ENCODE data around the gene ARFRP1. TPM values are rescaled to one million over a fixed set of nuclear protein-coding genes. Genes with fewer than 3 reads are reported as not detected.

The ARFRP1 gene
- total RNA-seq, 1 donor from 2014 or later = 49.4 TPM

DNA sequence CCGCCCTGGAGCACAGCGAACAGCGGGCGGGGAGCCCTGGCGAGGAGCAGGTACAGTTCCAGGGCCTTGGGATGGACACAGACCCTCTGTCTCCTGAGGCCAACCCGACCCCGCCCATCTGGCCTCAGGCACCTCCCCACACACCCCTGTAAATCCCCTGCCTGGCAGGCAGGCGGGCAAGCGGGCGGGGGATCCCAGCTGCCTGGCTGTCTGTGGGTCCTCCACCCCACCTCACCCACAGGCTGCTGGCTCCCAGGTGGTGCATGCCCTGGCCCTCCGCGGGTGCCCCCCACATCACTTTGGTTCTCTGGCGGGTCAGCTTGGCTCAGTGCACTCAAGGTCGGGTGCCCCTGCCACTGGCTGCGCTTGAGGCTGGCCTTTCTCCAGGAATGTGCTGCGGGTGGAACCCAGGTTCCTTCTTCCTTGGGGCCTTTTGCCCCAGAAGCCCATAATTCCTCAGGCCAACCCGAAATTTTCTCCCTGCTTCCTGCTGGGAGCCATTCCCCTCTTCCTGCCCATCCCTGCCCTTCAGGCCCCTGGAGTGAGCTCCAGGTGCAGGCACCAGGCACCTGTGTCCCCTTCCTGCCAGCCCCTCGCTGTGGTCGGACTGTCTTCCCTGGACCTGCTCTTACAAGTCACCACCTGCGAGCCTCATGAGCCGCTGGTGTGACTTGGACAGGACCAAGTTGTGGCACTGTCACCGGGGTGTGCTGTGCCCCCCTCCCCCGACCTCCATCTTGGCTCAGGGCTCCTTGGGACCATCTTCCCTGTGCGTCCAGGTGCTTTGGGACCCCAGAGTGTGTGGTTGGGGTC, 16.7 kb downstream of the ARFRP1 start:
- DNase-seq (peak; percentile 66), ATAC-seq (no peak)
- Histone ChIP-seq H3K27ac (no peak overlapping the region), H3K36me3 (peaks cover 15% of the 10 kb centered on the region), H3K27me3 (no peaks in the 10 kb centered on the region), H3K4me3 (no peak overlapping the region), H3K9me3 (no peaks in the 10 kb centered on the region), H3K4me1 (peaks cover 33% of the 10 kb centered on the region)
- intact Hi-C loops (cut with DNase I) = no loop called here
- TF ChIP-seq, protein P1, sequence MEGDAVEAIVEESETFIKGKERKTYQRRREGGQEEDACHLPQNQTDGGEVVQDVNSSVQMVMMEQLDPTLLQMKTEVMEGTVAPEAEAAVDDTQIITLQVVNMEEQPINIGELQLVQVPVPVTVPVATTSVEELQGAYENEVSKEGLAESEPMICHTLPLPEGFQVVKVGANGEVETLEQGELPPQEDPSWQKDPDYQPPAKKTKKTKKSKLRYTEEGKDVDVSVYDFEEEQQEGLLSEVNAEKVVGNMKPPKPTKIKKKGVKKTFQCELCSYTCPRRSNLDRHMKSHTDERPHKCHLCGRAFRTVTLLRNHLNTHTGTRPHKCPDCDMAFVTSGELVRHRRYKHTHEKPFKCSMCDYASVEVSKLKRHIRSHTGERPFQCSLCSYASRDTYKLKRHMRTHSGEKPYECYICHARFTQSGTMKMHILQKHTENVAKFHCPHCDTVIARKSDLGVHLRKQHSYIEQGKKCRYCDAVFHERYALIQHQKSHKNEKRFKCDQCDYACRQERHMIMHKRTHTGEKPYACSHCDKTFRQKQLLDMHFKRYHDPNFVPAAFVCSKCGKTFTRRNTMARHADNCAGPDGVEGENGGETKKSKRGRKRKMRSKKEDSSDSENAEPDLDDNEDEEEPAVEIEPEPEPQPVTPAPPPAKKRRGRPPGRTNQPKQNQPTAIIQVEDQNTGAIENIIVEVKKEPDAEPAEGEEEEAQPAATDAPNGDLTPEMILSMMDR (IDR thresholded peaks at IDR 0.05) = no peak

DNA sequence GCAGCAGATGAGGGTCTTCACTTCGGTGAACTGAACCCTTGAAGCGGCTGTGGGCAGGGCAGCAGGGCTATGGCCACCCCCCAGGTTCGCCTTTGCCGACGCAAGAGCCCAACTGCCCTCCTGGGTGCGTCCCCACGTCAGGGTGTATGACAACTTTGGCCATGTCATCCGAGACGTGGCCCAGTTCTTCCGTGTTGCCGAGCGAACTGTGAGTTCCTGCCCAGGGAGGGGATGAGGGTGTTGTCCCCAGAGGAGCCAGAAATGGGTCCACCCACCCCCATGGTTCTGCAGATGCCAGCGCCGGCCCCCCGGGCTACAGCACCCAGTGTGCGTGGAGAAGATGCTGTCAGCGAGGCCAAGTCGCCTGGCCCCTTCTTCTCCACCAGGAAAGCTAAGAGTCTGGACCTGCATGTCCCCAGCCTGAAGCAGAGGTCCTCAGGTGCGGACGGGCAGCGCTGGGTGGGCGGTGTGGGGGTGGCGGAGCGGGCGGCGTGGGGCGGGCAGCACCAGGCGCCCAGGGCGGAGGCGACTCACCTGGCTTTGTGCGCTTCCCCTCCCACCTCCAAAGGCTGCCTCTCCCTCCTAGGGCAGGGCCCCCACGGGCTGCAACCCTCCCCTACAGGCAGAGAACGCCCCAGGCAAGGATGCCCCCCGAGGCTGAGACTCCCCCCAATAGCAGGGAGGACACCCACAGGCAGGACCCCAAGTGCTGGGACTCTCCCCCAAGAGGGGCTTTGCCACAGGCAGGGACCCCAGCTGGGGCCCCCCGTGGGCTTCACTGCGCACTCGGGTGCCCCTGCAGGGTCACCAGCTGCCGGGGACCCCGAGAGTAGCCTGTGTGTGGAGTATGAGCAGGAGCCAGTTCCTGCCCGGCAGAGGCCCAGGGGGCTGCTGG, 17.5 kb downstream of the ARFRP1 start:
- Histone ChIP-seq H3K4me1 (peaks cover 37% of the 10 kb centered on the region), H3K36me3 (peaks cover 11% of the 10 kb centered on the region), H3K27me3 (no peaks in the 10 kb centered on the region), H3K27ac (no peak overlapping the region), H3K9me3 (no peaks in the 10 kb centered on the region), H3K4me3 (no peak overlapping the region)
- intact Hi-C loops (cut with DNase I) = no loop called here
- TF ChIP-seq, protein P1 (IDR thresholded peaks at IDR 0.05) = no peak
- ATAC-seq (no peak), DNase-seq (no peak)

DNA sequence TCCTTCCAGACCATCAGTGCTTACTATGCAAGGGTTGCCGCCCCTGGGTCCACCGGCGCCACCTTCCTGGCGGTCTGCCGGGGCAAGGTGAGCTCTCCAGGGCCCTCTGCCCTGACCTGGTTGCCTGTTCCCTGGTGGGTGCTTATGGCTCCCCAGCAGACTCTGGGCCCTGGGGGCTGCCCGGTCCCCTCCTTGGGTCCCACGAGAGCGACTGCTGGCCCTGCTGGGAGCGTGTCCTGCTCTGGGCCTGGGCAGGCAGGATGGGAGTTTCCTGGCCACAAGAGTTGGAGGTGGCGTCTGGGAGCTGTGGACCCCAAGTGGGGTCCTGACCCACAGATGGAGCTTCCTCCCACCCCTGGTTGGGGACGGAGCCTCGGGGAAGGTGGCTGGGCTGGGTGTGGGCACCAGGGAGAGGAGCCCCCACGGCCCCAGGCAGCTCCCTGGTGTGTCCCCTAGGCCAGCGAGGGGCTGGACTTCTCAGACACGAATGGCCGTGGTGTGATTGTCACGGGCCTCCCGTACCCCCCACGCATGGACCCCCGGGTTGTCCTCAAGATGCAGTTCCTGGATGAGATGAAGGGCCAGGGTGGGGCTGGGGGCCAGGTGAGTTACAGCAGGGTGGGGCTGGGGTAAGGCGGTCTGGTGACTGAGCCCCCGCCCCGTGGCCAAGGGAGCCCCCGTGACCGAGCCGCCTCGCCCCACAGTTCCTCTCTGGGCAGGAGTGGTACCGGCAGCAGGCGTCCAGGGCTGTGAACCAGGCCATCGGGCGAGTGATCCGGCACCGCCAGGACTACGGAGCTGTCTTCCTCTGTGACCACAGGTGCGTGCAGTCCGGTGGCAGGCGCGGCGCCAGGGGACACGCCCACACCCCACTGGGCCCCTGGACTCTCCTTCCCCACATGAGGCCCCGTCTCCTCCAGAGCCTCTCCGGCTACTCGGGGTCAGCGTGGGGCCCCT, 18.5 kb downstream of the ARFRP1 start:
- DNase-seq (no peak), ATAC-seq (no peak)
- H3K36me3 ChIP-seq = peaks cover 2% of the 10 kb centered on the region
- no peak overlapping the region for H3K4me3 ChIP-seq
- peak overlapping the region; percentile 91 for H3K27ac ChIP-seq
- peaks cover 37% of the 10 kb centered on the region for H3K4me1 ChIP-seq
- H3K27me3 ChIP-seq = no peaks in the 10 kb centered on the region
- TF ChIP-seq, protein P1 (IDR thresholded peaks at IDR 0.05) = no peak
- no peaks in the 10 kb centered on the region for H3K9me3 ChIP-seq
- intact Hi-C loops (cut with DNase I) = no loop called here

DNA sequence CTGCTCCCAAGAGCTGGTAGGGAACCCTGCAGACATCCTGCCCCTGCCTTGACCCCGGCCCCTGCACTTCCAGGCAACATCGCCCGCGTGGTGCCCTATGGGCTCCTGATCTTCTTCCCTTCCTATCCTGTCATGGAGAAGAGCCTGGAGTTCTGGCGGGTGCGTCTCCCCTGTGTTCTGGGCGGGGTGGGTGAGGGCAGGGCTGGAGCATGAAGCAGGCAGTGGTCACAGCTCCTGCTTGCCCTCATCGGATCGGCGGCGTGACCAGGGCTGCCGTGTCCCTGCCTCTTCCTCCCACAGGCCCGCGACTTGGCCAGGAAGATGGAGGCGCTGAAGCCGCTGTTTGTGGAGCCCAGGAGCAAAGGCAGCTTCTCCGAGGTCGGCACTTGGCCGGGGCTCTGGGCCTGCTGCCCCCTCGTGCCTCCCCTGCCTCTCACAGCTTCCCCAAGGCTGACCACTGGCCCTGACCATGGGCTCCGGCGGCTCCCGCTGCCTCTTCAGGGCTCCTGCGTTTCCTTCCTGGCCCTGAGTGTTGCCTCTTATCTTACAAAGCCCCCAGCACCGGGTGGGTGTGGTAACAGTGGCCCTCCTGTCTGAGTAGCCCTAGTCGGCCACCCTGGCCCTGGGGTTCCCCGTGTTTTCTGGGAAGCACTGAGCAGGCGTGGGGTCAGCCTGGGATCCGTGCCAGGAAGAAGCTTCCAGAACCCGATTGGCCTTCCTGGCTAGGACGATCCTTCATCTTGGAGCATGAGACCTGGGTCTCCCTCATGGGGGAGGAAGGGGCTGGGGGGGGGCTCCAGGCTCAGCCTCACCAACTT, 19.3 kb downstream of the ARFRP1 start:
- Histone ChIP-seq H3K4me3 (no peak overlapping the region), H3K36me3 (no peaks in the 10 kb centered on the region), H3K9me3 (no peaks in the 10 kb centered on the region), H3K27ac (peak overlapping the region; percentile 91), H3K4me1 (peaks cover 37% of the 10 kb centered on the region), H3K27me3 (no peaks in the 10 kb centered on the region)
- TF ChIP-seq, protein P1 (IDR thresholded peaks at IDR 0.05) = no peak
- DNase-seq (no peak), ATAC-seq (no peak)
- intact Hi-C loops (cut with DNase I) = no loop called here

Measured in upper lobe of right lung (tissue), 1 donor.